Stromal cell of bone marrow (primary cell): Measurements from ENCODE around the gene SMAD3.
"Not testable (repeated sequence)": the region's sequence is repeated elsewhere in the genome, so short reads cannot be mapped to it uniquely, and the experiment has no call there.

ENCODE experiments used
- DNase-seq: peaks from one replicate; pipeline ENCODE4 v3.0.0-alpha.2; 2012; ENCODE audit warnings: low read depth

Gene SMAD3

GRCh38 chr15:67063689-67064606 is 1.5 kb upstream of the SMAD3 start:
- DNase-seq = no peak

GRCh38 chr15:67064607-67065530 is 533 bp upstream of the SMAD3 start:
- DNase-seq = no peak

- no peak for DNase-seq
Measured at GRCh38 chr15:67066041-67066958, 898 bp downstream of the SMAD3 start.

GRCh38 chr15:67066959-67067853 is 1.8 kb downstream of the SMAD3 start:
- DNase-seq = no peak

- DNase-seq = no peak
Measured at GRCh38 chr15:67067930-67068551, 2.6 kb downstream of the SMAD3 start.

GRCh38 chr15:67068710-67069400 is 3.5 kb downstream of the SMAD3 start:
- peak; percentile 48 for DNase-seq

- no peak for DNase-seq
Measured at GRCh38 chr15:67070150-67070549, 4.7 kb downstream of the SMAD3 start.

- no peak for DNase-seq
Measured at GRCh38 chr15:67070892-67071664, 5.7 kb downstream of the SMAD3 start.

- no peak for DNase-seq
Measured at GRCh38 chr15:67072442-67072841, 7.0 kb downstream of the SMAD3 start.

GRCh38 chr15:67072958-67073357 is 7.6 kb downstream of the SMAD3 start:
- DNase-seq = no peak

GRCh38 chr15:67074886-67075229 is 9.5 kb downstream of the SMAD3 start:
- DNase-seq = no peak

GRCh38 chr15:67075555-67076135 is 10.2 kb downstream of the SMAD3 start:
- DNase-seq = not testable (repeated sequence)

GRCh38 chr15:67076147-67076843 is 10.9 kb downstream of the SMAD3 start:
- DNase-seq = peak; percentile 81

- DNase-seq = no peak
Measured at GRCh38 chr15:67077641-67078215, 12.3 kb downstream of the SMAD3 start.

GRCh38 chr15:67079361-67079760 is 14.0 kb downstream of the SMAD3 start:
- no peak for DNase-seq

- DNase-seq = peak; percentile 83
Measured at GRCh38 chr15:67080118-67080899, 14.9 kb downstream of the SMAD3 start.
